SK-MEL-5 (cell line): ENCODE data around the gene PLEKHH2. TPM values are rescaled to one million over a fixed set of nuclear protein-coding genes. Genes with fewer than 3 reads are reported as not detected.
"Not testable (repeated sequence)": the region's sequence is repeated elsewhere in the genome, so short reads cannot be mapped to it uniquely, and the experiment has no call there.

Experiments used
- DNase-seq: peaks from one replicate; pipeline ENCODE4 v3.0.0-alpha.2; 2016; ENCODE audit warnings: low read depth, low spot score
- in situ Hi-C: cut with HindIII; loops from 2 replicates; pipeline ENCODE4 v1.10.0; 2016; ENCODE audit warnings: low sequenced_read_pairs, high pct_unique_total_duplicates, low pct_unique_long_range_greater_than_20kb
- polyA plus RNA-seq, 2 experiments: library from polyadenylated mRNA; depleted of rRNA; stranded (reverse); fragments of >200 nt; gene quantifications; 2 replicates each; pipeline ENCODE4 v1.2.3, GENCODE V29; 2015
- total RNA-seq: library from RNA; depleted of rRNA; stranded (reverse); fragments of >200 nt; shearing (Covaris generic); gene quantifications from 2 replicates; pipeline ENCODE4 v1.2.3, GENCODE V29; 2014; rRNA removed

PLEKHH2 gene
- total RNA-seq = 17.6 and 20.9 TPM in 2 replicates
- polyA plus RNA-seq (2015; cell fraction: cytosol; rRNA removed) = 10.8 and 15.3 TPM in 2 replicates
- 240 and 283 TPM in 2 replicates for polyA plus RNA-seq (2015; cell fraction: nucleus; rRNA removed)

DNA sequence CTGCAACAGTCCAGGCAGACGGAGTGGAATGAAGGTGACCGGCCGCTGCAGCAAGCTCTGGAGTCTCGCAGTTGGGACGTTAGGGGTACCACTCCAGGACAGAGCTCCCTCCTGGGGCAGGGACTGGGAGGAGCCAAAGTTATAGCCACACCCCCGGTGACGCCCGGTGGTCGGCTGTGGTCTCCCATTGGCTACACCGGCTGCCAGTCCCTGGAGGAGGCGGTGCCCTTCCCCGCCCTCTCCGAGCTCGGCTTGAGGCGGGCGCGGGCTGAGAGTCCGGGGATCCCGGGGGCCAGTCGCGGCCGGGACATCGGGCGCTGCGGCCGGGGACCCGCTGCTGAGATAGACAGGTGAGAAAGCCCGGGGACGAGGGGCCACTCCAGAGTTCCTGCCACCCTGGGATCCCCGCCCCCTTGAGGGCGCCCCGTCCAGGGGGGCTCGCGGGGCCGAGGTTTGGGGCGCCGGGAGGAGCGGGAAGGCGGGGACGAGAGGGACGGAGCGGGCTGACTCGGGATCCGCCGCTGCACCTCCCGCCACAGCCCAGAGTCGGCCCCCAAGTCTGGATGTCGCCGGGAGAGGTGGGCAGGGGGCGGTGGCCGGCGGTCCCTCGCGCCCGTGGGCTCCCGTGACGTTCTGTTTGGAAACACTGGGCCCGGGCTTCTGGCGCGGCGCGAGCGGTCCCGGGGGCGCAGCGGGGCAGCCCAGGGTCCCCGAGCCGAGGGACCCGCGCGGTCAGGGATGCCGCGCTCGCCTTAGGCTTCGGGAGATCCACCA is at the start of gene PLEKHH2:
Gene PLEKHH2, plus strand, starts transcription at position 231 of the 774 bp plus-strand sequence. CDS start 7,414 bp downstream, outside the sequence.
- DNase-seq = peak; percentile 94
- in situ Hi-C loops = no loop called here

DNA sequence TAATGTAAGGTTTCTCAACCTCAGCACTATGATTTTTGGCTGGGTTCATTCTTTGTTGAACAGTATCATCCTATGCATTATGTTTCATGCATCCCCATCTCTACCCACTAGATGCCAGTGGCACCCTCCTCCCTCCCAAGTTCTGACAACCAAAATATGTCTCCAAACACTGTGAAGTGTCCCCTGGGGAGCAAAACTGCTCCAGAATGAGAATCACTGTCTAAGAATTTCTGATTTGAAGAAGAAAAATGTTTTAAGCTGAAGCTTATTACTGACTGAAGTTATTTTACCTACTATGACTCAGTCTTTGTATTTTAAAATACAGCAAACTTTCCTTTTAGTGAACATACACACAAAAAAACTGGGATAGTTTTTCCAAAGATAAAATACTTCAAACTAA is 44.6 kb upstream of the PLEKHH2 start:
- in situ Hi-C loops = loop anchor here (25.0 kb wide), 1 partner anchor 480 kb away; no protein-coding TSS in a partner anchor
- peak; percentile 41 for DNase-seq

DNA sequence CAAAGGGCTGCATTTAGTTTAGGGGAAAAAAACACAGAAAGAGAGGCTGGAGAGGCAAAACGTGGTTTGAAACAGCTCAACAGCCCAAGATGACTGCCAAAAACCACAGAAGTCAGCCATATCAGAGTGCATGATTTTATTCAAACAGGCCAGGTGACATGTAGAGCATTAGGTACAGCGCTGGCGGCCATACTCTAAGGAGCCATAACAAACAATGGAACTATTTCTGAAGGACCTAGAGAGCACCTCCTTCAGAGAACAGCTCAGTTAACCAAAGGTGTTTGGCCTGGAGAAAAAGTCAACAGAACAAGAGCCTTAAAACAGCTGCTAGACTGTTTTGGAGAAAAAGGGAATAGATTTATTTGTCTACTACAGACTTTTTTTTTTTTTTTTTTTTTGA is 43.8 kb upstream of the PLEKHH2 start:
- in situ Hi-C loops = loop anchor here (25.0 kb wide), 1 partner anchor 481 kb away; no protein-coding TSS in a partner anchor
- DNase-seq = no peak

DNA sequence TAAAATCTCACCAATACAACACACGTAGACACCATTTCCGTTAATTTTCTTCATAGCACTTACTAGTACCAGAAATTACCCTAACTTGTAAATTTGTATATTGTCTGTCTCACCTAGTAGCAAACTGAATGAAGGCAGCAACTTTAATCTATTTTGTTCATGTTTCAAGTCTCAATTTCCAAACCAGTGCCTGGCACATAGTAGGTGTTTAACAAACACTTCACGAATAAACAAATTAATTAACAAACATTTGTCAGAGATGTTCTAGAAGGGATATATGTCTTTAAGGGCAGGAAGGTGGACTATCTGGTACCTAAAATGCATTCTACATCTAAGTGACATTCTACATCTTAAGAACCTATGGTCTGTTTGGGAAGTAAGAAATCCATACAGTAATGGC is 42.2 kb upstream of the PLEKHH2 start:
- in situ Hi-C loops = loop anchor here (25.0 kb wide), 1 partner anchor 483 kb away; no protein-coding TSS in a partner anchor
- DNase-seq = no peak

DNA sequence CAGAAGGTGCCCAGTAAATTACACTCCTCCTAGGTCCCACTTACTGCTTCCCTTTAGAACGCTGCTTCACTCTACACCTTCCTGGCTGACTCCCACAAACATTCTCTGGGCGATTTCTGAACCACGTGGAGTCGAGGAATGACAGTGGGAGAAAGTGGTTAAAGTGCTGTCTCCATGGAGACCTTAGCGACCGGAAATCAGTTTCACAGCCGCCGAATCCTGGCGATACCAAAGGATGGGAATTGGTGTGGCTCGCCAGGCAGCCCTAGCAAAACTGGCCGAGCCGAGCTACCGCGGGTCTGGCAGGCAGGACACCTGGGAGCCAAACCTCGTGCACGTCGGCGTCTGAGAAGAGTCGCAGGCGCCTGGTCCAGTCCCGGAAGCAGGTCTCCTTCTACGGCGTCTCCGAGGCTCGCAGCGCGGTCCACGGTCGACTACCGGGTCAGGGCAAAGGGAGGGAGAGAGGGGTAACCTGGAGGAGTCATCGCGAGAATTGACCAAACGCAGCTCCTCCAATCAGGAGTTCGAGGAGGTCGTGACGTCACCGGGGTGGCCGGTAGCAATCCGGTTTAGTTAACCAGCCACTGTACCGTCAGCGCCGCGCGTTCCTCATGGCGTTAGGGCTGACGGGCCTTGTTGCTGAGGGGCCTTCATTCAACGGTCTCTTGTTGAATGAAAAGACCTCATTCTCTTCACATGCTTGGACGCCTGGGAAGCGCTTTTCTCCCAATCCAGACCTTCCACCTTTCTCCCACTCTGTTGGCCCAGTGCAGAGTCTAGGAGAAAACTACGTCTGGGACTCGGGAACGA is 41.3 kb upstream of the PLEKHH2 start, which contains the start of gene THADA:
Gene THADA, minus strand, starts transcription at position 436 of the 810 bp plus-strand sequence. CDS start 3,646 bp downstream, outside the sequence.
- in situ Hi-C loops = loop anchor here (25.0 kb wide), 1 partner anchor 484 kb away; no protein-coding TSS in a partner anchor
- peak; percentile 100 for DNase-seq

DNA sequence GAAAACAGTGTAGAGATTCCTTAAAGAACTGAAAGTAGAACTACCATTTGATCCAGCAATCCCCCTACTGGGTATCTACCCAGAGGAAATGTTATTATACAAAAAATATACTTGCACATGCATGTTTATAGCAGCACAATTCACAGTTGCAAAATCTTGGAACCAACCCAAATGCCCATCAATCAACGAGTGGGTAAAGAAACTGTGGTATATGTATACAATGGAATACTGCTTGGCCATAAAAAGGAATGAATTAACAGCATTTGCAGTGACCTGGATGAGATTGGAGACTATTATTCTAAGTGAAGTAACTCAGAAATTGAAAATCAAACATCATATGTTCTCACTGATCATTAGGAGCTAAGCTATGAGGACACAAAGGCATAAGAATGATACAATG is 36.5 kb upstream of the PLEKHH2 start:
- in situ Hi-C loops, DNase-seq: not testable (repeated sequence)

DNA sequence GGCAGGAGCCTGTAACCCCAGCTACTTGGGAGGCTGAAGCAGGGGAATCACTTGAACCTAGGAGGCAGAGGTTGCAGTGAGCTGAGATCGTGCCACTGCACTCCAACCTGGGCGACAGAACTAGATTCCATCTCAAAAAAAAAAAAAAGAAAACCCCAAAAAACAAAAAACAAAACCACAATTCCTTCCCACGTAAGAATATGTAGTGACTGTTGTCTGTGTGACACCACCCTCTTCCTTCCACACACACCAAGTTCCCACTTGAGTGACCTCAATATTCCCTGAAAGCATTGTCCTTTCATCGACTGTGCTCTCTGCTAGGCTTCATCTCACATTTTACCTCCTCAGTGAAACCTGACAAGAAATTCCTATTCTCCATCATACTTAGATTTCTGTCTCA is 32.4 kb upstream of the PLEKHH2 start:
- DNase-seq = no peak
- in situ Hi-C loops = no loop called here

DNA sequence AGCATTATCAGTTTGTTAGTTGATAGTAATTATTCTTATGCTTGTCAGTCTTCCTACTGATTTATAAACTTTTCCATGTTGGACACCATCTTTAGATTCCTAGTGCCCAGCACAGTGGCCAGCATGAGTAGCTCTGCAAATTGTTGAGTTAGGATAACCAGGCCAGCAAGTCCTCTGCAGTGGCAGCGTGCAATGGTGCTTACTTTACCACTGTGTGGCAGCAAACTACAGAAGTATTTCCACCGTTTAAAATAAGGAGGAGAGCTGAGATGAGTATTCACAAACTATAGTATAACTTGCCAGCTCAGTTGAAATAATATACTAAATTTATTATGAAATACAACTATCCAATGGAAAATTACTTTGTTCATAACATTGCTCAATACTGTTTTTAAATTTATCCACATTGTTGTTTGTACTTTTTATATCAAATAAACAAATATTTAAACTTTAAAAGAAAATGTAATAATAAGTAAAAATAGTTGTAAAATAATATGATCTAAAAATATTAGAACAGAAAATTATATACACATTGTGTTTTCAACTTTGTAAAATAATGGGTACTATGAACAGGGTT is 31.9 kb upstream of the PLEKHH2 start:
- DNase-seq = peak; percentile 88

DNA sequence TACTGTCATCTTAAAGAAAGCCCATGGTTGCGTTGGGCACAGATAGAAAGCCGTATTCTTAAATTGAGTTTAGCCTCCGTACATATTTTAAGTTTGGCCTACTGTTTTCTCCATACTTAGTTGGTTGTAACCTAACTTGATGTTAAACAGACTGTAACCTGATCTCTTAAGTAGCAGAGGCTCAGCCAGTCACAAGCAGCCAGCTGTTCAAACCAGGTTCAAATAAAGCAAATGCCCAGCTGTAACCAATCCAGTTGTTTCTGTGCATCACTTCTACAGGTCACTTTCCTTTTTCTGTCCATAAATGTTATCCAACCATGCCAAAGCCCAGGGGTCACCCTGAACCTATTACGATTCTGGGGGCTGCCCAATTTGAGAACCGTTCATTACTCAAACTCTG is 31.2 kb upstream of the PLEKHH2 start:
- in situ Hi-C loops = no loop called here
- no peak for DNase-seq

More for the DNA sequence above, 31.9 kb upstream of the PLEKHH2 start:
- in situ Hi-C loops = no loop called here

DNA sequence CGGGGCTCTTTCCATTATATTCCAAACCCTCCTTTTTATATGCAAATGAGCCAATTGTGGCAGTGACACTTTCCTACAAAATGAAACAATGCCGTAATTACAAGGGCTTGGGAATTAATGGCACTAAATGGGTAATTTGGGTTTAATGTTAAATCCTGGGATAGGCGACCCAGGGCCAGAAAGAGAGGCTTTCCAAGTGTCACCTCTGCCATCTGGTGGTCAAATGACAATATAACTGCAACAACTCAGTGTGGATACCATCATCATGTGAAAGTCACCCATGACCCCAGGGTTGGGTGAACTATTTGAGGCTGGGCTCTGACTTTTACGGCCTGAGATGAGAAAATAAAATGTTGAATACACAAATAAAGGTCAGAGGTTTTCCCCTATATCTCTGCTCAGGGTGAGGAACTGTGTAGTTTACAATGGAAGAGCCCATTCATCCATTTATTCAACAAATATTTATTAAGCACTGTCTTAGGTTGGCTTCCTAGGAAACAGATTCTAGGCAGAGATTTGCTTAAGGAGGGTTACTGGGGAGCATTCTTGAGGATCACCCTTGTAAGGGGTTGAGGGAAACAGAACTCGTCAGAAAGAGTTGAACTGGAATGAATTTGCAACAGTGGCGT is 27.7 kb upstream of the PLEKHH2 start:
- DNase-seq = peak; percentile 91
- in situ Hi-C loops = no loop called here

DNA sequence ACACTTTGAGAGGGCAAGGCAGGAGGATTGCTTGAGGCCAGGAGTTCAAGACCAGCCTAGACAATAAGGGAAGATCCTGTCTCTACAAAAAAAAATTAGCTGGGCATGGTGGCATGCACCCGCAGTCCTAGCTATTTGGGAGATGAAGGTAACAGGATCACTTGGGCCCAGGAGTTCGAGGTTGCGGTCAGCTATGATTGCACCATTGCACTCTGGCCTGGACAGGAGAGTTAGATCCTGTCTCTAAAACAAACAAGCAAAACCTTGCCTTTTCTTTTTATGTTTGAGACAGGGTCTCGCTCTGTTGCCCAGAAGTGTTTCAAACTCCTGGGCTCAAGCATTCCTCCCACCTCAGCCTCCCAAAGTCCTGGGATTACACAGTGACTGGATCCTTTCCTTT is 26.7 kb upstream of the PLEKHH2 start:
- in situ Hi-C loops = no loop called here
- DNase-seq = no peak

DNA sequence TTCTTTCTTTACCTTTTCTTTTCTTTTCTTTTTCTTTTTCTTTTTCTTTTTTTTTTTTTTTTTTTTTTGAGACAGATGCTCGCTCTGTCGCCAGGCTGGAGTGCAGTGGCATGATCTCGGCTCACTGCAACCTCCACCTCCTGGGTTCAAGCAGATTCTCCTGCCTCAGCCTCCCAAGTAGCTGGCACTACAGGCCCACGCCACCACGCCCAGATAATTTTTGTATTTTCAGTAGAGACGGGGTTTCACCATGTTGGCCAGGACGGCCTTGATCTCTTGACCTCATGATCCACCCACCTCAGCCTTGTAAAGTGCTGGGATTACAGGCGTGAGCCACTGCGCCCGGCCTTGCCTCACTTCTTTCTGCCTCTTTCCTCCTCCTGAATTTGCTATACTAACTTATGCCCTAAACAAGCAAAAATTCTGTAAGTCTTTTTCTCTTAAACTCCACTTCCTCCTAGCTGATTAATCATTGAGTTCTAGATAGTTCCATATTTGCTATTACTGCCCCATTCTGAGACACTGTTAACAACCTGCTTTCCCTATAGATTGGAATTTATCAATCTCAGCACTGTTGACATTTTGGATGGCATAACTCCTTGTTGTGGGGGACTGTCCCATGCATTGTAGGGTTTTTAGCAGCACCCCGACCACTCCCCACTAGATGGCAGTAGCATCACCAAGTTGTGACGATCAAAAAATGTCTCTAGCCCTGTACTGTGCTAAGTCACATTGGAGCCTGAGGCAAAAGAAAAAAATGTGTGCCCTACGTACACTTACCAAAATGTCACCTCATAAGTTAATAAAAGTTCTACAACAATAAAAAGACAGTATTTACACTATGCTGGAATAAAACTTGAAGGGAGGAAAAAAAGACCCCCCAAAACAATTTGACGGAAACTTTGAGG is 24.8 kb upstream of the PLEKHH2 start:
- DNase-seq = peak; percentile 94
- in situ Hi-C loops = no loop called here

DNA sequence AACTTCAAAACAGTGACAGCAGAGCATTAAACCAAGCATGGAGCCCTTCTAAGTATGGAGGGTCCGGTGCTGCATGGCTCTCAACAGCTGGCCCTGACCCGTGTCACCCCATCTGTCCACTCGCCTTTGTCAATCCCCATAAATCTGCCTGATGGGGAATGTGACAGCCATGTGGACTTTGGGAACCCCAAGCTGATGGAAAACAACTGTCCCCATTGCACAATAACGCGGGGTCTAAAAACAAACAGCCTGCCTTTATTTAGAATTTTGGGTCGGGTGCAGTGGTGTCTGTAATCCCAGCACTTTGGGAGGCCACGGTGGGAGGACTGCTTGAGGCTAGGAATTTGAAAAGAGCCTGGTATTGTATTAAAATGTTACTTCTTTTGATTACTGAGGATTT is 24.1 kb upstream of the PLEKHH2 start:
- in situ Hi-C loops = no loop called here
- no peak for DNase-seq

DNA sequence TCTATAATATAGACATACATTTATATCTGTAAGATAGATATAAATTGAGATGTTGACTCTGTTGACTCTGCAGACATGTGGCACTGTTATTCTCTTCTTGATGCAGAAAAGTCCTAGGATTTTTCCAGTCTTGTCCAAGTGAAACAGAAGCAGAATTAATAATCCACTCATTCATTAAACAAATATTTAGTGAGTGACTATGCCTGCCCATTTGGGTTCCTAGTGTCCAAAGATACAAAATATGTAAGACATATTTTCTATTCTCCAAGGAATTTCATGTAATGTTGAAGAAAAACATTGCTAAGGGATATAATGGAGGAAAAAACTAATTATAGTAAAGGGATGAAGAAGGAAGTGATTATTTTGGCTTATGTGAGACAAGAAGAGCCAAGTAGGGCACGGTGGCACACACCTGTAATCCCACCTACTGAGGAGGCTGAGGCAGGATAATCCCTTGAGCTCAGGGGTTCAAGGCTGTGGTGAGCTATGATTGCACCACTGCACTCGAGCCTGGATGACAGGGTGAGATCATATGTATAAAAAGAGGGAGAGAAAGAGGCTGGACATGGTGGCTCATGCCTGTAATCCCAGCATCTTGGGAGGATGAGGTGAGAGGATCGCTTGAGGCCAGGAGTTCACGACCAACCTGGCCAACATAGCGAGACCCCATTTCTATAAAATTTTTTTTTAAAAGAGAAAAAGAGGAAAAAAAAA is 19.9 kb upstream of the PLEKHH2 start:
- in situ Hi-C loops = no loop called here
- DNase-seq = no peak

DNA sequence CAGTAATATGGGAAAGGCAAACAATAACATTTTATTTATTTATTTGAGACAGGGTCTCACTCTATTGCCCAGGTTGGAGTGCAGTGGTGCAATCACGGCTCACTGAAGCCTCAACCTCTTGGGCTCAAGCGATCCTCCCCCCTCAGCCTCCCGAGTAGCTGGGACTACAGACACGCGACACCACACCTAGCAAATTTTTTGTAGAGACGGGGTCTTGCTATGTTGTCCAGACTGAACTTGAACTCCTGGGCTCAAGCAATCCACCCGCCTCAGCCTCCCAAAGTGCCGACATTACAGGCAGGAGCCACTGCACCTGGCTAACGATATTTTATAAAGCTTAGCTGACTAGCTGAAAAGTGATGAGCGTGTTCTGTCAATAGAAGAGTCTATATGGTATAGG is 17.5 kb upstream of the PLEKHH2 start:
- in situ Hi-C loops = no loop called here
- no peak for DNase-seq

DNA sequence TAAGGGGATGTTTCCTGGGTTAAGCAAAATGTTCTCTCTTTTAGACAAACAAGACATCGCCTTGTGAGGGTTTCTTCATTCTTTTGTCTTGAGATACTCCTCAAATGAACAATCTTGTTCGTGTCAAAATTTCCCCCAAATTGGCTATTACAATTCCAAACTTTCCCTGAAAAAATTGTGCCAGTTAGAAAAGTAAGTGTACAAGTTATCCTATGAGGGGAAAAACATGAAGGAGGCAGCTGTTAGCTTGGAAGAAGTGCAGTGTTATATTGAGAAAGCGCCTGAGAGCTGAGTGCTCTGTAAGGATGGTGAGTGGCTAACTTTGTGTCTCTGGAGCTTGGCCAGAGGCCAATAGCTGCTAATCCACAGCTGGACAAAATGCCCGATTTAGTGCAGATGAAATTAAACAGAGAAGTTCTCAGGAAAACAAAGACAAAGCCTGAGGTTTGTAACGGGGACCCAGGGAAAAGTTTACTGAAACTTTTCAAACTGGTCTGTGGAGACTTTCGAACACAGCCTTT is 14.1 kb upstream of the PLEKHH2 start:
- no peak for DNase-seq
- in situ Hi-C loops = no loop called here
